Measurements from ENCODE around the gene ZBTB12.

GRCh38 chr6:31859923-31860322 lies 42.0 kb downstream of the ZBTB12 start:
- TF ChIP-seq CTCF (optimal IDR thresholded peaks at IDR 0.05 in 1 of 3, IDR thresholded peaks at IDR 0.05 in 1 of 3, conservative IDR thresholded peaks at IDR 0.05 in 1 of 3; ENCODE audit: extremely low read depth in 1 of 3, insufficient read depth in 2 of 3, low read length in 3 of 3) (no peak), EZH2 (IDR thresholded peaks at IDR 0.05; ENCODE audit: low read length) (no peak)

Data from keratinocyte (primary cell).